Muscle layer of colon (tissue), 2 donors: ENCODE results near the gene EML2.

Experiments
- H3K27ac ChIP-seq: one replicate; pipeline ENCODE4 v1.7.0; 2013; ENCODE audit warnings: low read depth, mild to moderate bottlenecking, low read length, moderate library complexity
- H3K27me3 ChIP-seq, 2 donors: one replicate each; pipeline ENCODE4 v1.7.0; 2013; ENCODE audit warnings: low read length in 2 of 2, mild to moderate bottlenecking in 2 of 2; ENCODE audit not compliant: insufficient read depth in 2 of 2, control insufficient read depth in 1 of 2
- H3K36me3 ChIP-seq: one replicate; pipeline ENCODE4 v1.7.0; 2013; ENCODE audit warnings: mild to moderate bottlenecking, low read length; ENCODE audit not compliant: insufficient read depth
- H3K4me1 ChIP-seq: one replicate; pipeline ENCODE4 v1.7.0; 2013; ENCODE audit warnings: mild to moderate bottlenecking, low read length; ENCODE audit not compliant: insufficient read depth
- H3K4me3 ChIP-seq, 2 donors: one replicate each; pipeline ENCODE4 v1.7.0; 2013; ENCODE audit warnings: low read length in 2 of 2, low read depth in 1 of 2, mild to moderate bottlenecking in 1 of 2, moderate library complexity in 1 of 2
- H3K9ac ChIP-seq: one replicate; pipeline ENCODE4 v1.7.0; 2013; ENCODE audit warnings: low read length
- H3K9me3 ChIP-seq: one replicate; pipeline ENCODE4 v1.7.0; 2013; ENCODE audit warnings: mild to moderate bottlenecking, low read length
- donor health status: abdominal sarcoma.
- donor health status: Adenocarcinoma of cecum.

EML2 gene

GRCh38 chr19:45668342-45668871 lies 29.2 kb upstream of the EML2 start:
- H3K4me3 ChIP-seq, result peak overlapping the region in 1 of 2 donors; percentile 32

GRCh38 chr19:45667620-45668341 lies 28.6 kb upstream of the EML2 start, which contains the start of gene GIPR:
GIPR (plus strand) TSS chr19:45668221; CDS start chr19:45669521, 1,300 bp downstream.
- H3K27me3 ChIP-seq, result peaks cover 30 to 59% of the 10 kb centered on the region in 2 donors
- no peak within 1 kb of the TSS for H3K27ac ChIP-seq
- peak within 1 kb of the TSS in 1 of 2 donors; percentile 32 for H3K4me3 ChIP-seq
- H3K9me3 ChIP-seq, result no peaks in the 10 kb centered on the region
- peaks cover 12% of the 10 kb centered on the region for H3K4me1 ChIP-seq
- no peak within 1 kb of the TSS for H3K9ac ChIP-seq
- no peaks in the 10 kb centered on the region for H3K36me3 ChIP-seq

More at GRCh38 chr19:45668342-45668871, 29.2 kb upstream of the EML2 start:
- Histone ChIP-seq H3K9me3 (no peaks in the 10 kb centered on the region), H3K9ac (no peak overlapping the region), H3K4me1 (peaks cover 12% of the 10 kb centered on the region), H3K27ac (no peak overlapping the region), H3K36me3 (no peaks in the 10 kb centered on the region), H3K27me3 (peaks cover 30 to 60% of the 10 kb centered on the region in 2 donors)

DNA sequence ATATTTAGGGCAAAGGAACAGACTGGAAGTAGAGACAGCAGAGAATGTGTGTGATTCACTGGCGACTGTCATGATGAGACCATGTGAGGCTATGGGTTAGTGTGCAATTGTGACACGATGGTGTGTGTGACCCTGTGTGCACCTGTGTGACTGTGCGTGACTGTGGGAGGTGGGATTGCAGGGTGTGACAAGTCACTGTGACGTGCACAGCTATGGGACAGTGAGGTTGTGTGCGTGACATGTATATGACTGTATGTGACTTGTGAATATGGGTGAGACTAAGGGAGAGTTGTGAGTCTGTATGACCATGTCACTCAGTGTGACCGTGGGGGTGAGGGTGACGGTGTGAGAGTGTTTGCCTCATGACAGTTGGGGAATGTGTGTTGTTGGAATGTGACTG lies 25.4 kb upstream of the EML2 start:
- peaks cover 12% of the 10 kb centered on the region for H3K4me1 ChIP-seq
- no peak overlapping the region for H3K27ac ChIP-seq
- no peaks in the 10 kb centered on the region for H3K36me3 ChIP-seq
- H3K9me3 ChIP-seq, result no peaks in the 10 kb centered on the region
- peaks cover 18 to 29% of the 10 kb centered on the region in 2 donors for H3K27me3 ChIP-seq
- H3K9ac ChIP-seq, result no peak overlapping the region
- no peak overlapping the region for H3K4me3 ChIP-seq

DNA sequence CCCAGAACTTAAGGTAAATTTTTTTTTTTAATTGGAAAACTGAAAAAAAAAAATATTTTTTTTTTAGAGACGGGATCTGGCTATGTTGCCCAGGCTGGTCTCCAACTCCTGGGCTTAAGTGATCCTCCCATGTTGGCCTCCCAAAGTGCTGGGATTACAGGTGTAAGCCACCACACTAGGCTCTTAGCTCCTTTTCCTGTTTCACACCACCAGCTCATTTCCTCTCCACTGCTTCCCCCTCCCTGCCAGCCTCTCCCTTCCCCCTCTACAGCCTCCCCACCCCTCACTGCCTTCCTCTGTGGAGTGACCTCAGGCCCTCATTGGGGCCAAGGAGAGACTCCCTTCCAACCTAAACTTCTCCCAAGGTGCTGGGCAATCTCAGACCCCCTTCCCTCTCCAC lies 24.6 kb upstream of the EML2 start:
- no peak overlapping the region for H3K27ac ChIP-seq
- H3K9ac ChIP-seq, result no peak overlapping the region
- H3K27me3 ChIP-seq, result peaks cover 13 to 27% of the 10 kb centered on the region in 2 donors
- no peak overlapping the region for H3K4me3 ChIP-seq
- H3K9me3 ChIP-seq, result no peaks in the 10 kb centered on the region
- H3K36me3 ChIP-seq, result no peaks in the 10 kb centered on the region
- peaks cover 8% of the 10 kb centered on the region for H3K4me1 ChIP-seq

DNA sequence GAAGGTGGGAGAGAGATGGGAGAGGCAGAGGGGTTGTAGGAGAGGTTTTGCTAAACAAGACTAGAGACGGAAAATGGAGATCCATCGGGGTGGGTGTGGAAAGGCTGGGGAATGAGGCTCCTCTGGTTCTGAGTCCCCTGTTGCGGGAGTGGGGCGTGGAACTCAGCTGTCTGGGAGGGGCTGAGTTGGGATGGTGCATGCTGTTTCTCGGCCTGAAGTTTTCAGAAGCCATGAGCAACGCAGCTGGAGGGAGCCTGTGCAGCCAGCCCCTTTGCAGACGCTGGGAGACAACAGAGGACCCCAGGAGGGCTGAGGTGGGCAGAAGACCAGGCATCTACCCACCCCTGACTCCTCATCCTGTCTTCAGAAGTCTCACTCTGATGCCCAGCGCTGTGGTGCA lies 21.4 kb upstream of the EML2 start:
- Histone ChIP-seq H3K27me3 (peaks cover 0 to 14% of the 10 kb centered on the region in 2 donors), H3K9ac (no peak overlapping the region), H3K27ac (no peak overlapping the region), H3K4me1 (no peaks in the 10 kb centered on the region), H3K4me3 (no peak overlapping the region), H3K36me3 (no peaks in the 10 kb centered on the region), H3K9me3 (no peaks in the 10 kb centered on the region)

DNA sequence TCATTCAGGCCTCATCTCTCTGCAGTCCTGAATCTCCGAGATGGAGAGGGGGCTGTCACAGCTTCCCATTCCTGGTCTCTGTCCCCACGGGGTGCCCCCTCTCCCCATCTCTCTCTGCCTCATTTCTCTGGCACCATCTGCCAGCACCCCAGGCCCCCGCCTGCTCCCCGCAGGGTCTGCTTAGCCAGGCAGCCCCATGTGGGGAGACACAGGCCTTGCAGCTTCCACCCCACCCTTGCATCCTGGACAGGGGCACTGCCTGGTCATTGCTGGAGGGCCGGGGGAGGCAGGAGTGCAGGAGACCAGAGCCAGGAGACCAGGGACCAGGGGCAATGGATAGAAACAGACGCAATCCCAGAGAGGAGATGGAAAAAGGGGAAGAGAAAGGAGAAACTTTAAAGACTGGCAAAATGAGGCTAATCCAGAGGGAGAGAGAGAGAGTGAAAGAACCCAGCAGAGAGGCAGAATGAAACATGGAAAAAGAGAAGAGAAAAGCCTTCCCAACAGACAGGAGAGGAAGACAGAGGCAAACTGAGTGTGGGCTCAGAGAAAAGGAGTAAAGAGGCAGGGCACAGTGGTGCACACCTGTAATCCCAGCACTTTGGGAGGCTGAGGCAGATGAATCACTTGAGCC lies 20.0 kb upstream of the EML2 start:
- Histone ChIP-seq H3K36me3 (no peaks in the 10 kb centered on the region), H3K27ac (no peak overlapping the region), H3K9ac (no peak overlapping the region), H3K27me3 (peaks cover 0 to 10% of the 10 kb centered on the region in 2 donors), H3K4me3 (no peak overlapping the region), H3K4me1 (no peaks in the 10 kb centered on the region), H3K9me3 (no peaks in the 10 kb centered on the region)

DNA sequence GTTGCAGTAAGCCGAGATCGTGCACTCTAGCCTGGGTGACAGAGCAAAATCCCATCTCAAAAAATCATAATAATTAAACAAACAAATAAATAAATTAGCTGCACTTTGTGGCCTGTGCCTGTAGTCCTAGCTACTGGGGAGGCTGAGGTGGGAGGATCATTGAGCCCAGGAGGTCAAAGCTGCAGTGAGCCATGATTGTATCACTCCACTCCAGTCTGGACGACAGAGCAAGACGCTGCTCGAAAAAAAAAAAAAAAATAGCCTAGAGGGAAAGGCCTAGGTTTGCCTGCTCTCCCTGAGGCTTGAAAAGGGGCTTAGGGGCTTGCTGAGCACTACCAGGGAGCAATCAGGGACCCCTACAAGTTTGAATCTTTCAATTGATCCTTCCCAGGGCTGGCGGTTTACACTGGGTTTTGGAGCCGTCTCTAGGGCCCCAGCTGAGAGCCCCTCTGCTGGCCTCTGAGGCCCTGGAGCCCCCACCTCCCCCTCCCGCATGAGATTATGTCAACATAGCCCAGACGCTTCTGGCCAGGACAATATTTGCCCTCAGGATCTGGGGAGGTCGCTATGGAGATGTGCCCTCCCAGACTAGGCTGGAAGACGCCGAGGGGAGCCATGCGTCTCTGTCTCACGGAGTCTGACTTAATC lies 18.4 kb upstream of the EML2 start:
- Histone ChIP-seq H3K4me3 (no peak overlapping the region), H3K9me3 (no peaks in the 10 kb centered on the region), H3K27me3 (peaks cover 0 to 6% of the 10 kb centered on the region in 2 donors), H3K27ac (no peak overlapping the region), H3K36me3 (no peaks in the 10 kb centered on the region), H3K4me1 (no peaks in the 10 kb centered on the region), H3K9ac (no peak overlapping the region)

DNA sequence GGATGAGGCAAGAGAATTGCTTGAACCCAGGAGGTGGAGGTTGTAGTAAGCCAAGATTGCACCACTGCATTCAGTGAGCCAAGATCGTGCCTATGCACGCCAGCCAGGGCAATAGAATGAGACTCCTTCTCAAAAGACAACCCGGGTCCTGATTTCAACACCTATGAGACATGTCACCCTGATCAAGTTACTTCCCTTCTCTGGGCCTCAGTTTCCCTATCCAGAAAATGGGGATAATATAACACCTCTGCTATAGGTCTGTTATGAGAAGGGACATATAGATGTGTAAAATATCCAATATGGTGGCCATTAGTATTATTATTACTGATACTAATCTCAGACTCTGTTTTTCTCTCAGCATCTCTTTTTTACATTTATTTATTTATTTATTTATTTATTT lies 15.9 kb upstream of the EML2 start:
- Histone ChIP-seq H3K9ac (no peak overlapping the region), H3K36me3 (no peaks in the 10 kb centered on the region), H3K4me3 (no peak overlapping the region), H3K4me1 (no peaks in the 10 kb centered on the region), H3K27me3 (peaks cover 0 to 6% of the 10 kb centered on the region in 2 donors), H3K9me3 (no peaks in the 10 kb centered on the region), H3K27ac (no peak overlapping the region)

GRCh38 chr19:45653634-45654033 lies 14.4 kb upstream of the EML2 start:
- no peak overlapping the region for H3K27ac ChIP-seq
- H3K4me3 ChIP-seq, result no peak overlapping the region
- no peak overlapping the region for H3K9ac ChIP-seq
- H3K9me3 ChIP-seq, result no peaks in the 10 kb centered on the region
- H3K36me3 ChIP-seq, result no peaks in the 10 kb centered on the region
- no peaks in the 10 kb centered on the region for H3K4me1 ChIP-seq
- H3K27me3 ChIP-seq, result no peaks in the 10 kb centered on the region

DNA sequence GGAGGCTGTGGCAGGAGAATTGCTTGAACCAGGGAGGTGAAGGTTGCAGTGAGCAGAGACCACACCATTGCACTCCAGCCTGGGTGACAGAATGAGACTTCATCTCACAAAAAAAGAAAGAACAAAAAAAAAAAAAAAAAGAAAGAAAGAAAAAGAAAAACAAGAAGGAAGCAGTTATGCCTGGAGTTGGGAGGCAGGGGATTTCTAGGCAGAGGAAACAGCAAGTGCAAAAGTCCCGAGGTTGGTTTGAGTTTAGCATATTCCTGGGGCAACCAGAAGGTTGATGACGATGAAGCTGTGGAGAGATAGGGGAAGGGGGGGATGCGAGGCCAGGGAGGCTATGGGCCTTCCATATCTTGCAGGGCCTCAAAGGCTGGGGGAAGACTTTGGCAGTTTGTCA lies 11.5 kb upstream of the EML2 start:
- Histone ChIP-seq H3K27ac (no peak overlapping the region), H3K9ac (no peak overlapping the region), H3K36me3 (no peaks in the 10 kb centered on the region), H3K4me3 (no peak overlapping the region), H3K9me3 (no peaks in the 10 kb centered on the region), H3K4me1 (no peaks in the 10 kb centered on the region), H3K27me3 (peaks cover 5 to 9% of the 10 kb centered on the region in 2 donors)

GRCh38 chr19:45646345-45646698 lies 7.1 kb upstream of the EML2 start:
- Histone ChIP-seq H3K4me3 (no peak overlapping the region), H3K27me3 (peaks cover 23 to 32% of the 10 kb centered on the region in 2 donors), H3K4me1 (peaks cover 14% of the 10 kb centered on the region), H3K9me3 (no peaks in the 10 kb centered on the region), H3K9ac (no peak overlapping the region), H3K36me3 (no peaks in the 10 kb centered on the region), H3K27ac (no peak overlapping the region)
